Measurements from ENCODE around the gene TMED1. TPM values are rescaled to one million over a fixed set of nuclear protein-coding genes. Genes with fewer than 3 reads are reported as not detected.

Gene TMED1
- total and polyA plus RNA-seq, 9 of the 15 experiments (the other 6 are each of a cell fraction or from before 2014, with no cell fraction given): 0.86 to 30.2 (median 23.5) TPM

GRCh38 chr19:10864538-10864899, 28.5 kb upstream of the TMED1 start (continued):
- TF ChIP-seq MNT (conservative IDR thresholded peaks at IDR 0.05) (peak in 1 of 2 experiments; percentile 30; a peak in 1 of 4 replicates), PREB (CRISPR knock-in tag; IDR thresholded peaks at IDR 0.05) (no peak), ASH1L (IDR thresholded peaks at IDR 0.05; ENCODE audit: borderline replicate concordance, low read depth, partially characterized antibody) (no peak), ZNF436 (CRISPR knock-in tag; IDR thresholded peaks at IDR 0.05) (no peak), CAMTA2 (CRISPR knock-in tag; conservative IDR thresholded peaks at IDR 0.05) (no peak), CSDE1 (IDR thresholded peaks at IDR 0.05) (no peak), ZNF75A (CRISPR knock-in tag; IDR thresholded peaks at IDR 0.05) (no peak), RAD21 (CRISPR knock-in tag; conservative IDR thresholded peaks at IDR 0.05 in 1 of 2, IDR thresholded peaks at IDR 0.05 in 1 of 2) (peak; percentile 68 to 70), SP2 (IDR thresholded peaks at IDR 0.05; ENCODE audit: extremely low read depth, low read depth, low read length, poor library complexity, severe bottlenecking) (no peak), ZNF561 (CRISPR knock-in tag; conservative IDR thresholded peaks at IDR 0.05) (no peak), C11orf30 (IDR thresholded peaks at IDR 0.05; ENCODE audit: low read depth) (no peak), PRMT5 (CRISPR knock-in tag; IDR thresholded peaks at IDR 0.05) (no peak), ILK (tag; IDR thresholded peaks at IDR 0.05; ENCODE audit: borderline replicate concordance, low read depth) (no peak), ARID1B (IDR thresholded peaks at IDR 0.05) (0 out of 2 replicates have a peak, but pooled peaks have one; percentile 9), HMG20A (CRISPR knock-in tag; conservative IDR thresholded peaks at IDR 0.05) (no peak), SMARCE1 (IDR thresholded peaks at IDR 0.05) (no peak), ZBTB43 (CRISPR knock-in tag; IDR thresholded peaks at IDR 0.05) (no peak), ZBTB5 (IDR thresholded peaks at IDR 0.05) (no peak), SNAPC5 (CRISPR knock-in tag; IDR thresholded peaks at IDR 0.05) (no peak)

Measured in K562 (cell line).